ENCODE data around the gene PIK3IP1. TPM values are rescaled to one million over a fixed set of nuclear protein-coding genes. Genes with fewer than 3 reads are reported as not detected.
A peak's percentile ranks its signal among the peaks of the same experiment; 100 is the strongest.

The PIK3IP1 gene
- total RNA-seq, 1 donor from 2014 or later = 3.2 TPM

- peak; percentile 79 for DNase-seq (ENCODE audit: low spot score)
Observed at GRCh38 chr22:31313366-31314147, 21.3 kb upstream of the PIK3IP1 start.

GRCh38 chr22:31308181-31308580 lies 15.9 kb upstream of the PIK3IP1 start:
- ATAC-seq (no peak), DNase-seq (ENCODE audit: low spot score) (no peak)

More at GRCh38 chr22:31313366-31314147, 21.3 kb upstream of the PIK3IP1 start:
- ATAC-seq = peak; percentile 100

GRCh38 chr22:31305194-31305593 lies 12.9 kb upstream of the PIK3IP1 start:
- DNase-seq (ENCODE audit: low spot score) (no peak), ATAC-seq (no peak)

GRCh38 chr22:31302537-31302936 lies 10.2 kb upstream of the PIK3IP1 start:
- ATAC-seq (no peak), DNase-seq (ENCODE audit: low spot score) (no peak)

GRCh38 chr22:31302006-31302405 lies 9.7 kb upstream of the PIK3IP1 start:
- DNase-seq (ENCODE audit: low spot score) (no peak), ATAC-seq (no peak)

GRCh38 chr22:31300896-31301295 lies 8.6 kb upstream of the PIK3IP1 start:
- ATAC-seq = peak; percentile 54
- no peak for DNase-seq (ENCODE audit: low spot score)

GRCh38 chr22:31295831-31296657 lies 3.8 kb upstream of the PIK3IP1 start:
- no peak for ATAC-seq
- DNase-seq (ENCODE audit: low spot score) = no peak

GRCh38 chr22:31295360-31295759 lies 3.1 kb upstream of the PIK3IP1 start:
- ATAC-seq = no peak
- no peak for DNase-seq (ENCODE audit: low spot score)

GRCh38 chr22:31291481-31292235 lies 630 bp downstream of the PIK3IP1 start:
- no peak for DNase-seq (ENCODE audit: low spot score)
- no peak for ATAC-seq

GRCh38 chr22:31290494-31291471 lies 1.5 kb downstream of the PIK3IP1 start:
- DNase-seq (ENCODE audit: low spot score) = peak; percentile 92
- ATAC-seq = peak; percentile 87

- ATAC-seq = no peak
- peak; percentile 48 for DNase-seq (ENCODE audit: low spot score)
Observed at GRCh38 chr22:31289344-31289743, 2.9 kb downstream of the PIK3IP1 start.

- DNase-seq (ENCODE audit: low spot score) (peak; percentile 31), ATAC-seq (no peak)
Observed at GRCh38 chr22:31288496-31289240, 3.6 kb downstream of the PIK3IP1 start.

GRCh38 chr22:31287818-31288495 lies 4.3 kb downstream of the PIK3IP1 start:
- ATAC-seq (no peak), DNase-seq (ENCODE audit: low spot score) (no peak)

- ATAC-seq (no peak), DNase-seq (ENCODE audit: low spot score) (no peak)
Observed at GRCh38 chr22:31286360-31287255, 5.7 kb downstream of the PIK3IP1 start.

GRCh38 chr22:31284281-31285155 lies 7.8 kb downstream of the PIK3IP1 start:
- ATAC-seq = no peak
- DNase-seq (ENCODE audit: low spot score) = no peak

GRCh38 chr22:31282748-31283468 lies 9.4 kb downstream of the PIK3IP1 start:
- ATAC-seq (no peak), DNase-seq (ENCODE audit: low spot score) (no peak)

All from left lobe of liver (tissue), 2 donors.